ENCODE results near the gene MROH7.

GRCh38 chr1:54649921-54650320 lies 8.3 kb downstream of the MROH7 start:
- TF ChIP-seq, protein P1, sequence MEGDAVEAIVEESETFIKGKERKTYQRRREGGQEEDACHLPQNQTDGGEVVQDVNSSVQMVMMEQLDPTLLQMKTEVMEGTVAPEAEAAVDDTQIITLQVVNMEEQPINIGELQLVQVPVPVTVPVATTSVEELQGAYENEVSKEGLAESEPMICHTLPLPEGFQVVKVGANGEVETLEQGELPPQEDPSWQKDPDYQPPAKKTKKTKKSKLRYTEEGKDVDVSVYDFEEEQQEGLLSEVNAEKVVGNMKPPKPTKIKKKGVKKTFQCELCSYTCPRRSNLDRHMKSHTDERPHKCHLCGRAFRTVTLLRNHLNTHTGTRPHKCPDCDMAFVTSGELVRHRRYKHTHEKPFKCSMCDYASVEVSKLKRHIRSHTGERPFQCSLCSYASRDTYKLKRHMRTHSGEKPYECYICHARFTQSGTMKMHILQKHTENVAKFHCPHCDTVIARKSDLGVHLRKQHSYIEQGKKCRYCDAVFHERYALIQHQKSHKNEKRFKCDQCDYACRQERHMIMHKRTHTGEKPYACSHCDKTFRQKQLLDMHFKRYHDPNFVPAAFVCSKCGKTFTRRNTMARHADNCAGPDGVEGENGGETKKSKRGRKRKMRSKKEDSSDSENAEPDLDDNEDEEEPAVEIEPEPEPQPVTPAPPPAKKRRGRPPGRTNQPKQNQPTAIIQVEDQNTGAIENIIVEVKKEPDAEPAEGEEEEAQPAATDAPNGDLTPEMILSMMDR (IDR thresholded peaks at IDR 0.05) = no peak
- TF ChIP-seq EZH2 (IDR thresholded peaks at IDR 0.05) = no peak

All from neural progenitor cell (in vitro differentiated cells).